ENCODE data around the gene EHD2.
"Not testable (repeated sequence)": the region's sequence is repeated elsewhere in the genome, so short reads cannot be mapped to it uniquely, and the experiment has no call there.

EHD2 gene, protein sequence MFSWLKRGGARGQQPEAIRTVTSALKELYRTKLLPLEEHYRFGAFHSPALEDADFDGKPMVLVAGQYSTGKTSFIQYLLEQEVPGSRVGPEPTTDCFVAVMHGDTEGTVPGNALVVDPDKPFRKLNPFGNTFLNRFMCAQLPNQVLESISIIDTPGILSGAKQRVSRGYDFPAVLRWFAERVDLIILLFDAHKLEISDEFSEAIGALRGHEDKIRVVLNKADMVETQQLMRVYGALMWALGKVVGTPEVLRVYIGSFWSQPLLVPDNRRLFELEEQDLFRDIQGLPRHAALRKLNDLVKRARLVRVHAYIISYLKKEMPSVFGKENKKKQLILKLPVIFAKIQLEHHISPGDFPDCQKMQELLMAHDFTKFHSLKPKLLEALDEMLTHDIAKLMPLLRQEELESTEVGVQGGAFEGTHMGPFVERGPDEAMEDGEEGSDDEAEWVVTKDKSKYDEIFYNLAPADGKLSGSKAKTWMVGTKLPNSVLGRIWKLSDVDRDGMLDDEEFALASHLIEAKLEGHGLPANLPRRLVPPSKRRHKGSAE

DNA sequence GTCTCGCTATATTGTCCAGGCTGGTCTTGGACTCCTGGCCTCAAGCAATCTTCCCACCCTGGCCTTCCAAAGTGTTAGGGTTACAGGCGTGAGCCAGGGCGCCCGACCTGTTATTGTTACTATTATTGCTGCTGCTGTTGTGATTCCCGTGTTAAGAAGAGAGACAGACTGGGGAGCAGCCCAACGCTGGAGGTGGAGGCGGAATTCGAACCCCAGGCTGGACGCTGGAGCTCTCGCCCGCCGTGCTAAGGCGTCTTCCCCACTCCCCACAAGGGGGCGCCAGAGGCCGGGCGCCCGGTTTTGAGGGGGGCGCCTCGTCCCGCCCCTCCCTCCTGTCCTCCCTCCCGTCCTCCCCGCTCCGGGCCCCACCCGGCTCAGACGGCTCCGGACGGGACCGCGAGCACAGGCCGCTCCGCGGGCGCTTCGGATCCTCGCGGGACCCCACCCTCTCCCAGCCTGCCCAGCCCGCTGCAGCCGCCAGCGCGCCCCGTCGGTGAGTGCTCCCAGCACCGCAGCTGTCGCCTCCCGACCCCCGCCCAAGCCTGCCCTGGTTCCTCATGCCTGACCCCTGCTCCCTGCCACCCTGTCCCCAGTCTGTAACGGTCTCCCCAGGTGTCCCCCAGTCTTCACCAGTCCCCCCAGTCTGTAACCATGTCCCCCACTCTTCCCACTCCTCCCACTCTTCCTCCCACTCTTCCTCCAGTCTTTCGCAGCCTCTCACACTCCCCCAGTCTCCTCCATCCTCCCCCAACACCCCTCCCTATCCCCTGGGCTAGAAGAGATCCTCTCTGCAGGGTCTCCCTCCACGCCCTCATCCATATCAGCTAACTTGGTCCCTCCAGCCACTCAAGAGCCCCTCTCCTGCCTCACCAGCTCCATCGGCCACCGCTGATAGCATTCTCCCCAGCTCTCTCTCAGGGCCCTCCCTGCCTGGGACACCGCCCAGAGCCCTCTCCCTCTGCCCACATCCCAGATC lies at the start of gene EHD2:
TSS of gene EHD2 (plus strand) at position 377 of the 976 bp plus-strand sequence. CDS start 3,191 bp downstream, outside the sequence.
- in situ Hi-C loops (cut with MboI; ENCODE audit: low sequenced_read_pairs) = no loop called here

DNA sequence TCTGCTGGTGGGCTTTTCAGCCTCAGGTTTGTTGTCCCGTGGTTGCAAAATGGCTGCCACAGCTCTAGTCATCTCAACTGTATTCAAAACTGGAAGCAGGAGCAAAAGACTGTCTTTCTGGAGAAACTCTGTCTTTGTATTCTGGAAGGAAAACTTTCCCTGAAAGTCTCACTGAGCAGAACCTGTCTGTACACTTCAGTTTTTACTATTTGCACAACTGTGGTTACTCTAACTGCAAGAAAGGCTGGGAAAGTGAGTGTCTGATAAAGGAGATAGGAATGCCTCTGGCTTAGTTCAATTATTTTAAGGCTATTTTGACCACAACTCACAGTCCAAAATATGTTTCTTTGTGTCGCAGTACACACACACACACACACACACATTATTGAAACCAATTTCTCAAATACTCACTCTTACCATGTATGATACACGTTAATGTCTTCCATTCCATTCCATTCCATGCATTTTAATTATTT lies 49.7 kb upstream of the EHD2 start:
- in situ Hi-C loops (cut with MboI; ENCODE audit: low sequenced_read_pairs) = no loop called here

DNA sequence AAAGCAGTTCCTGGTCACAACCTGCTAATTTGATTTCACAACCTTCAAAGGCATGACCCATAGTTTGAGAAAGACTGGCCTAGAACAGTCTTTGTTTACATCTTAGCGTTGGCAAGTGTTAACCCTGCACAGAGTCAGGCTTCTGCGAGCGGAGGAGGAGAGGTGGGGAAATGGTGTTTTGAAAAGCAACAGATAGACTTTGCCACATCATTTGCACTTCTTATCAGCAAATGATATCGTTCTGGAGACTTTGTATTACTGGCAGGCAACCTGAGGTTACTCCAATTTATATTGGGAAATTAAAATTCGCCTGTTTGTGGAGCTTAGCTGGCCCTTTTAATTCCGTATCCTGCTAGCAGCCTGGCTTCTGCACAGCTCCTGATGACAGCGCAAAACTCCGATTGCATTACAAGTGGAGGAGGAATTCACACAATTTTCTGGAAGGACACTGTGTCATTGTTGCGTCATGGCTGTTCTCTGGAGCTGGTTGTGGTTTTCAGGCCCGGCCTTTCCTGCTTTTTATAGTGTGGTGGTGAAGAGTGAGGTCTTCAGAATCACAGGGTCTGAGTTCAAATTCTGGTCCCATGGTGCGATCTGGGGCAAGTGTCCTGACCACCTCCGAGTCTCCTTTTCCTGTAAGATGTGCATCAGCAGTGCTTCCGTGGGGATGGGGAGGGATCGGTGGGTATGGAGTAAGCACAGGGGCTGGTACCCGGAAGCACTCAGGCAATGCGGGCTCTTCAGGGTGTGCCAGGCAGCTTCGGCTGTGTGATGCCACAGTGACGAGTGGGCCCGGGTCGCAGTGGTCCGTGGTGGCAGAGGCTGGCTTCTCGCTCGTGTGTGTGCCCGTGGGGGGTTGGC lies 49.1 kb upstream of the EHD2 start:
- in situ Hi-C loops (cut with MboI; ENCODE audit: low sequenced_read_pairs) = no loop called here

DNA sequence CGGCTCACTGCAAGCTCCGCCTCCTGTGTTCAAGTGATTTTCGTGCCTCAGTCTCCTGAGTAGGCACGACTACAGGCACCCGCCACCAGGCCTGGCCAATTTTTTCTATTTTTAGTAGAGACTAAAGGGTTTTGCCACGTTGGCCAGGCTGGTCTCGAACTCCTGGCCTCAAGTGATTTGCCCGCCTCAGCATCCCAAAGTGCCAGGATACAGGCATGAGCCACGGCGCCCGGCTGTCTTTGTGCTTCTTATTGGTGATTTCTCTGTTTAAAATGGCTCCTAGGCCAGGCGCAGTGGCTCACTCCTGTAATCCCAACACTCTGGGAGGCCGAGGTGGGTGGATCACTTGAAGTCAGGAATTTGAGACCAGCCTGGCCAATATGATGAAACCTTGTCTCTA lies 44.7 kb upstream of the EHD2 start:
- in situ Hi-C loops (cut with MboI; ENCODE audit: low sequenced_read_pairs) = not testable (repeated sequence)

DNA sequence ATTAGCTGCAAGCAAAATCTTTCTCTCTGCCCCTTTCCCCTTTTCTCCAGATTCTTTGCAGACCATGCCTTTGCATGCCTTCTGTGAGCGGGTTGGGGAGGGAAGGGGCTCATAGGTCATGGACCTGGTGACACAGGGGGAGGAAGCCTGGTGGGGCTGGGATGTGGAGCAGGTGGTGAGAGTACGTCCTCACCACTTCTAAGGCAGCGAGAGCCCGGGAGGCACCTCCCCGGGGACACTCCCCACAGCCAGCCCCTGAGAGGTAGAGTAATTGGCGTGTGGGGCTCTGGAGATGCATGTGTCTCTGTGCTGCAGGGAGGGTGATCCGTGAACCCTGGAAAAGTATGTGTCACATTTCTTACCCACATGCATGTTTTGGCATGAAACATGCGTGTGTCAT lies 42.5 kb upstream of the EHD2 start:
- in situ Hi-C loops (cut with MboI; ENCODE audit: low sequenced_read_pairs) = no loop called here

DNA sequence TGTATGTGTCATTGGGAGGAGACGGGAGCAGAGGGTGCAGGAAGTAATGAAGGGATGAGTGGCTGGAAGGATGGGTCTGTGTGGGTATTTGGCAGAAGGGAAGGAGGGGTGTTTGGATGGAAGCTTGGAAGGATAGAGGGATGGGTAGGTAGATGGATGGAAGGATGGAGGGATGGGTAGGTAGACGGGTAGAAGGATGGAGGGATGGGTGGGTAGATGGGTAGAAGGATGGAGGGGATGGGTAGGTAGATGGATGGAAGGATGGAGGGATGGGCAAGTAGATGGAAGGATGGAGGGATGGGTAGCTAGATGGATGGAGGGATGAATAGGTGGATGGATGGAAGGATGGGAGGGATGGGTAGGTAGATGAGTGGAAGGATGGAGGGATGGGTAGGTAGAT lies 41.7 kb upstream of the EHD2 start:
- in situ Hi-C loops (cut with MboI; ENCODE audit: low sequenced_read_pairs) = no loop called here

DNA sequence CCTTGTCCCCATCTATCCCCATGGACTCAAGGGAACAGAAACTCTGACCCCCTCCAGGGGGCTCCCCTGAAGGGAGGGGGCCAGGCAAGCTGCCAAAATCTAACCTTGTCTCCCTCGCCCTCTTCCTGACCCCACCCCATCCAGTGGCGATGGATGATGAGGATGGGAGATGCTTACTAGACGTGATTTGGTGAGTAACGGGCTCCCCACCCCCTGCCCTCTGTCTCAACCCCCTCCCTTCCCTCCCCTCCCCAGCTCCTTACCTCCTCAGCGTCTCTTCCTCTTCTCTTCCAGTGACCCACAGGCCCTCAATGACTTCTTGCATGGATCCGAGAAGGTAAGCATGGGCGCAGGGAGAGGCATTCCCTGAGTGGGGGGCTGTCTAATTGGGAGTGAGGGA lies 39.8 kb upstream of the EHD2 start:
- in situ Hi-C loops (cut with MboI; ENCODE audit: low sequenced_read_pairs) = no loop called here

DNA sequence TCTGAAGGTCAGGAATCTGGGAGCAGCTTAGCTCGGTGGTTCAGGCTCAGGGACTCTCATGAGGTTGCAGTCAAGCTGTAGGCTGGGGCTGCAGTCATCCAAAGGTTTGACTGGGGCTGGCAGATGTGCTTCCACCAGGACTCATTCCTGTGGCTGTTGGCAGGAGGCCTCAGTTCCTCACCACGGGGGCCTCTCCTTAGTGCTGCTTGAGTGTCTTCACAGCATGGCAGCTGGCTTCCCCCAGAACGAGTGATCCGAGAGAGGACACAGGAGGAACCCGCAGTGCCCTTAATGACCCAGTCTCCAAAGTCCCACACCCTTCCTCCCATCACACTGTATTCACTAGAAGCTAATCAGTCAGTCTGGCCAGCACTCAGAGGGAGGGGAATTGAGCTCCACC lies 38.7 kb upstream of the EHD2 start:
- in situ Hi-C loops (cut with MboI; ENCODE audit: low sequenced_read_pairs) = no loop called here

DNA sequence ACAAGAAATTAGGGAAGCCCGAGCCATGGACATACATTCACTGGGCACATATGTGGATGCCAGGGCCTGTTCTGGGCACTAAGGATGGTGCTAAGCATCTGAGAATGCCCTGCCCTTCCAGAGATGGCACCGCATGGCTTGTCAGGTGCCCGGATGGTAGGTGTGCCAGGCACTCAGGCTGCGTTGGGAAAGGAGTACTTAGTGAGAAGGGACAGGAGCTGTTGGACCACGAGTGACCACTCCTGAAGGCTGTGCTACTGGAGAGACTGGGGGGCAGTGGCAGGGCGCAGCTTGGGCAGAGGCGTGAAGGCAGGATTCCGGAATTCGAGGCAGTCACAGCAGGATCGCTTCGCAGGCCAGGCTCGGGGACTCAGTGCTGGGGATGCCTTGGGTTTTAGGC lies 38.0 kb upstream of the EHD2 start:
- in situ Hi-C loops (cut with MboI; ENCODE audit: low sequenced_read_pairs) = no loop called here

DNA sequence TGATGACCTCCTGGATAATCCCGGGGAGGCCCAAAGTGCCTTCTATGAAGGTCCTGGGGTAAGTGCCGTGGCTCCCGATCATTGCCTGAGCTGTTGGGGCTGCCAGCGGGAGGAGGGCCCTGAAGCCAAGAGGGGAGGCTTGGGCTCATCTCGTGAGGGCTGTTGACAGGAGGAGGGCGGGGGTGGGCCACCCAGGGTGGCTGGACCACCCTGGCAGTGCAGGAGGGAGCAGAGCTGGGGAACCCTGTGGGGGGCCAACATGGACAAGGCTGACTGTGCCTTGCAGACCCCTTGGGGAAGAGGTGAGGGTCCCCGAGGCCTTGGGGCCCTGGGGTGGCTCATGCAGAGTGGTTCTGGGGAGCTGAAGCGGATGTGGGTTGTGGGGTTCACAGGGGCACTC lies 37.4 kb upstream of the EHD2 start:
- in situ Hi-C loops (cut with MboI; ENCODE audit: low sequenced_read_pairs) = no loop called here

DNA sequence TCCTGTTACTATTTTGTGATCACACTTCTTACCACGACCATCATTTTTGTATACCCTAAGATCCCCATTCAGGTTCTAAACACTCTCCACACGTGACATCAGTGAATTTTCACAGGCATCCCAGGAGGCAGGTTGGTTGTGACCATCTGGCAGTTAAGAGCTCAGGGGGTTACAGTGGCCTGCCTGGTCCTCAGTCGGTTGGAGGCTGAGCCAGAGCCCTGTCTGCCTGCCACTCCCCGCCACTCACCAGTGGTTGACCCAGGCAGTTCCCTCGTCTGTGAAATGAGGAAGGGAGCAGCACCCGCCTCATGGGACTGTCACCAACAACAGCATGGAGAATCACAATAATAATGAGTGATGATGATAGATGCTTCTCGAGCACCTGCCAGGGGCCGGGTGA lies 36.4 kb upstream of the EHD2 start:
- in situ Hi-C loops (cut with MboI; ENCODE audit: low sequenced_read_pairs) = no loop called here

DNA sequence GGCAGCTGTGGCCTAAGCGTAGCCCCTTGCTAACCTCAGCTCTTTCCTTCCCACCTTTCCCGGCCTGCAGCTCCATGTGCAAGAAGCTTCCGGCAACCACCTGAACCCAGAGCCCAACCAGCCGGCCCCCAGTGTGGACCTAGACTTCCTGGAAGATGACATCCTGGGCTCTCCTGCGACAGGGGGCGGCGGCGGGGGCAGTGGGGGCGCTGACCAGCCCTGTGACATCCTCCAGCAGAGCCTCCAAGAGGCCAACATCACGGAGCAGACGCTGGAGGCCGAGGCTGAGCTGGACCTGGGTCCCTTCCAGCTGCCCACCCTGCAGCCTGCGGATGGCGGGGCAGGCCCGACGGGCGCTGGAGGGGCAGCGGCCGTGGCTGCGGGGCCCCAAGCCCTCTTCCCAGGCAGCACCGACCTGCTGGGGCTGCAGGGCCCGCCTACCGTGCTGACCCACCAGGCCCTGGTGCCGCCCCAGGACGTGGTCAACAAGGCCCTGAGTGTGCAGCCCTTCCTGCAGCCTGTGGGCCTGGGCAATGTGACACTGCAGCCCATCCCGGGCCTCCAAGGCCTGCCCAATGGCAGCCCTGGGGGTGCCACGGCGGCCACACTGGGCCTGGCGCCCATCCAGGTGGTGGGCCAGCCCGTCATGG lies 33.8 kb upstream of the EHD2 start:
- in situ Hi-C loops (cut with MboI; ENCODE audit: low sequenced_read_pairs) = no loop called here

DNA sequence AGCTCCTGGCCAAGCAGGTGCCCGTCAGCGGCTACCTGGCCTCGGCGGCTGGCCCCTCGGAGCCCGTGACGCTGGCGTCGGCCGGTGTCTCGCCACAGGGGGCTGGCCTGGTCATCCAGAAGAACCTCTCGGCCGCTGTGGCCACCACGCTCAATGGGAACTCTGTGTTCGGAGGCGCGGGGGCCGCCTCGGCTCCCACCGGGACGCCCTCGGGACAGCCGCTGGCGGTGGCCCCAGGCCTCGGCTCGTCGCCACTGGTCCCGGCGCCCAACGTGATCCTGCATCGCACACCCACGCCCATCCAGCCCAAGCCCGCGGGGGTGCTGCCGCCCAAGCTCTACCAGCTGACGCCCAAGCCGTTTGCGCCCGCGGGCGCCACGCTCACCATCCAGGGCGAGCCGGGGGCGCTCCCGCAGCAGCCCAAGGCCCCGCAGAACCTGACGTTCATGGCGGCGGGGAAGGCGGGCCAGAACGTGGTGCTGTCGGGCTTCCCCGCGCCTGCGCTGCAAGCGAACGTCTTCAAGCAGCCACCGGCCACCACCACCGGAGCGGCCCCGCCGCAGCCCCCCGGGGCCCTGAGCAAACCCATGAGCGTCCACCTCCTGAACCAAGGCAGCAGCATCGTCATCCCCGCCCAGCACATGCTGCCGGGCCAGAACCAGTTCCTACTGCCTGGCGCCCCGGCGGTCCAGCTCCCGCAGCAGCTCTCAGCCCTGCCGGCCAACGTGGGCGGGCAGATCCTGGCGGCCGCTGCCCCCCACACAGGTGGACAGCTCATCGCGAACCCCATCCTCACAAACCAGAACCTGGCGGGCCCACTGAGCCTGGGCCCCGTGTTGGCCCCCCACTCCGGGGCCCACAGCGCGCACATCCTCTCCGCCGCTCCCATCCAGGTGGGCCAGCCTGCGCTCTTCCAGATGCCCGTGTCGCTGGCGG lies 33.0 kb upstream of the EHD2 start:
- in situ Hi-C loops (cut with MboI; ENCODE audit: low sequenced_read_pairs) = no loop called here

DNA sequence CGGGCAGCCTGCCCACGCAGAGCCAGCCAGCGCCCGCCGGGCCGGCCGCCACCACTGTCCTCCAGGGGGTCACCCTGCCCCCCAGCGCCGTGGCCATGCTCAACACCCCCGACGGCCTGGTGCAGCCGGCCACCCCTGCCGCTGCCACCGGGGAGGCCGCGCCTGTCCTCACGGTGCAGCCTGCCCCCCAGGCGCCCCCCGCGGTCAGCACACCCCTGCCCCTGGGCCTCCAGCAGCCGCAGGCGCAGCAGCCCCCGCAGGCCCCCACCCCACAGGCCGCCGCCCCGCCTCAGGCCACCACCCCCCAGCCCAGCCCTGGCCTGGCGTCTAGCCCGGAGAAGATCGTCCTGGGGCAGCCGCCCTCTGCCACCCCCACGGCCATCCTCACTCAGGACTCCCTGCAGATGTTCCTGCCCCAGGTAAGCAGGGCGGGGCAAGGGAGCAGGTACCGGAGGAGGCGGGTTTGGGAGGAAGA lies 32.3 kb upstream of the EHD2 start:
- in situ Hi-C loops (cut with MboI; ENCODE audit: low sequenced_read_pairs) = no loop called here

DNA sequence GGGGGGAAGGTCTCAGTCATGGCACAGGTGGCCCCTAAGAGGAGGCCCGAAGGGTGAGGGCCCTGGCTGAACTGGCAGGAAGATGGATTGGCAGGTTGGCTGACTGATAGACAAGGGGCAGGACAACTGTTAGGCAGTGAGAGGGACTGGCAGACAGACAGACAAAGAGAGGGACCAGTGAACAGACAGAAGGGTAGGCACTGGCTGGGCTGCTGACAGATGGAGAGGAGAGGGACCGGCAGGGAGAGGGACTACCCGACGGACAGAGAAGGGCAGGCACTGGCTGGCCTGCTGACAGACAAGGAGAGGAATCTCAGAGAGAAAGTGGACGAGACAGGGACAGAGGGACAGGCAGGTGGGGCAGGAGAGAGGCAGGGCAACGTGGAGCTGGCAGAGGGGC lies 31.8 kb upstream of the EHD2 start:
- in situ Hi-C loops (cut with MboI; ENCODE audit: low sequenced_read_pairs) = no loop called here

DNA sequence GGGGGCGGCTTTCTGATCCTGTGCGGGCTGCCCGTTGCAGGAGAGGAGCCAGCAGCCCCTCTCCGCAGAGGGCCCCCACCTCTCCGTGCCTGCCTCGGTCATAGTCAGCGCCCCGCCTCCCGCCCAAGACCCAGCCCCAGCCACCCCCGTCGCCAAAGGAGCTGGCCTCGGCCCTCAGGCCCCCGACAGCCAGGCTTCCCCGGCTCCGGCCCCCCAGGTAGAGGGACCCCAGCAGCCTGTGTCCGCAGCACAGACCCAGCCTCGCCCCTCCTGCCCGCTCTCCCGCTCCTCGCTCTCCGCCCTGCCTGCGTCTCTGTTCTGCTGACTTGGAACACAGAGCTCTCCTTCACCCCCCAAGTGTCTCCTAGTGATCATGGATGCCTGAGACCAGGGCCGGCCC lies 31.3 kb upstream of the EHD2 start:
- in situ Hi-C loops (cut with MboI; ENCODE audit: low sequenced_read_pairs) = no loop called here

DNA sequence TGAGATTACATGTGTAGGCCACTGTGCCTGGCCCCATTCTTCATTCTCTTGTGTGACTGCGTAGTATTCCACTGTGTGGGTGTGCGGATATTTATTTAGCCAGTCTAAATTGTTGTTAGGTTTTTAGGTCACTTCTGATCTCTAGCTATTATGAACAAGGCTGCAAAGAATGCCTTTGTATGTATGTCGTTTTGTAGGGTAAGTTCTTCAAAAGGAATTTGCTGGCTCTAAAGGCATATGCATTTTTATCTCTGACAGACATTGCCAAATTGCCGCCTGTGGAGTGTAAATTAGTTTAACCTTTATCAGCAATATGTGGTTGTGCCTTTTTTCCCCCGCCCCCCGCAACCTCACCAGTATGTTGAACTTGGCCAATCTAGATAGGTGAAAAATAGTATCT lies 30.3 kb upstream of the EHD2 start:
- in situ Hi-C loops (cut with MboI; ENCODE audit: low sequenced_read_pairs) = no loop called here

DNA sequence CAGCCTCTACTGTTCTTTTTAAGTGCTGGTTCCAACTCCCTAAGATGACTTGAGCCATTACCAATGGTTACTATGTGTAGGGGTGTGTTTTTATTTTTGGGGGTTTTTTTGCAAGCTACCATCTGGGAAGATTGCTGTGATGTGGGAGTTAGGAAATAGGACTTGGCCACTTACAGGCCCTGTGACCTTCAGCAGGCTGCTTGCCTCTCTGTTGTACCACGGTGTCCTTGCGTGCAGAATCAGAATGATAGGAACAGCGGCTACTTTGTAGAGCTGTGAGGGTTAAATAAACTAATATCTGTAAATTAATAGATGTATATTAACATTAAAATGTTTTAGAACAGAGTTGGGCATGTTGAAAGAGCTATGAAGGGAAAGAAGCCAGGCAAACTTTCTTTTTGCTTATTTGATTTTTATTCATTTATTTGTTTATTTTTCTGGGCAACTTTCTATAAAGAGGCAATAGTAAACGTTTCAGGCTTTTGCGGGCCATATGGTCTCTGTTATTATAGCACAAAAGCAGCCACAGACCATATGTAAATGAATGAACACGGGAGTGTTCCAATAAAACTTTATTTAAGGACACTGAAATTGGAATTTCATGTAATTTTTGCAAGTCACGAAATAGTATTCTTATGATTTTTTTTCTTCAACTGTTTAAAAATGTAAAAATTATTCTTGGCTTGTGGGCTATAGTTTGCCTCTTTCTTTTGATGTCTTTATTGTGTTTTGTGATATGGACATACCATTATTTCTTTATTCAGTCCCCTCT lies 26.4 kb upstream of the EHD2 start:
- in situ Hi-C loops (cut with MboI; ENCODE audit: low sequenced_read_pairs) = no loop called here

Measured in hTERT RPE-1 (cell line).